GM21526 (cell line): ENCODE results near the gene NDRG3.
"Not testable (repeated sequence)": the region's sequence is repeated elsewhere in the genome, so short reads cannot be mapped to it uniquely, and the experiment has no call there.

ENCODE experiments used
- ATAC-seq: cut with Tn5 transposase; IDR thresholded peaks from one replicate; pipeline ENCODE4 v1.9.1; 2021; ENCODE audit warnings: moderate library complexity; ENCODE audit not compliant: unreplicated experiment, low FRiP score

Gene NDRG3

GRCh38 chr20:36614781-36615557 lies 130.9 kb downstream of the NDRG3 start:
- no peak for ATAC-seq

GRCh38 chr20:36613974-36614373 lies 131.9 kb downstream of the NDRG3 start:
- ATAC-seq, result no peak

GRCh38 chr20:36611625-36612024 lies 134.3 kb downstream of the NDRG3 start:
- no peak for ATAC-seq

GRCh38 chr20:36608388-36608728 lies 137.5 kb downstream of the NDRG3 start:
- ATAC-seq, result not testable (repeated sequence)

- no peak for ATAC-seq
These were observed 138.1 kb downstream of the NDRG3 start for GRCh38 chr20:36607586-36608387.

GRCh38 chr20:36606158-36607066 lies 139.5 kb downstream of the NDRG3 start:
- ATAC-seq, result peak; percentile 10

- peak; percentile 74 for ATAC-seq
These were observed 140.3 kb downstream of the NDRG3 start, which contains the start of gene RAB5IF for GRCh38 chr20:36605399-36606157. Gene RAB5IF, plus strand, starts transcription at chr20:36605779. Its CDS starts 173 bp downstream, at chr20:36605952.

- peak; percentile 37 for ATAC-seq
These were observed 140.9 kb downstream of the NDRG3 start for GRCh38 chr20:36604952-36605398.
